ENCODE measurements around the gene SRD5A3.

Gene SRD5A3

GRCh38 chr4:55358668-55359067 is 12.6 kb downstream of the SRD5A3 start:
- TF ChIP-seq CTCF (IDR thresholded peaks at IDR 0.05), result no peak

GRCh38 chr4:55359397-55359916 is 13.4 kb downstream of the SRD5A3 start:
- TF ChIP-seq CTCF (IDR thresholded peaks at IDR 0.05), result no peak

- TF ChIP-seq CTCF (IDR thresholded peaks at IDR 0.05), result no peak
These were observed 17.8 kb downstream of the SRD5A3 start for GRCh38 chr4:55363691-55364351.

- TF ChIP-seq CTCF (IDR thresholded peaks at IDR 0.05), result no peak
These were observed 18.8 kb downstream of the SRD5A3 start for GRCh38 chr4:55364691-55365344.

- no peak for TF ChIP-seq CTCF (IDR thresholded peaks at IDR 0.05)
These were observed 19.3 kb downstream of the SRD5A3 start for GRCh38 chr4:55365345-55365728.

- no peak for TF ChIP-seq CTCF (IDR thresholded peaks at IDR 0.05)
These were observed 20.6 kb downstream of the SRD5A3 start for GRCh38 chr4:55366621-55367020.

GRCh38 chr4:55367084-55367722 is 21.2 kb downstream of the SRD5A3 start:
- no peak for TF ChIP-seq CTCF (IDR thresholded peaks at IDR 0.05)

Data from LNCAP (cell line).